NCI-H2227 treated with DMSO at 0.1 percent for 48 hours (cell line): Measurements from ENCODE around the gene ASCC3.
A peak's percentile ranks its signal among the peaks of the same experiment; 100 is the strongest.
"Not testable (repeated sequence)": the region's sequence is repeated elsewhere in the genome, so short reads cannot be mapped to it uniquely, and the experiment has no call there.

Experiments used
- DNase-seq: peaks from one replicate; lab custom pipeline; 2025; lab: John Stamatoyannopoulos, UW

The ASCC3 gene

GRCh38 chr6:100881707-100882040, 545 bp upstream of the ASCC3 start:
- DNase-seq: peak; percentile 55

DNA sequence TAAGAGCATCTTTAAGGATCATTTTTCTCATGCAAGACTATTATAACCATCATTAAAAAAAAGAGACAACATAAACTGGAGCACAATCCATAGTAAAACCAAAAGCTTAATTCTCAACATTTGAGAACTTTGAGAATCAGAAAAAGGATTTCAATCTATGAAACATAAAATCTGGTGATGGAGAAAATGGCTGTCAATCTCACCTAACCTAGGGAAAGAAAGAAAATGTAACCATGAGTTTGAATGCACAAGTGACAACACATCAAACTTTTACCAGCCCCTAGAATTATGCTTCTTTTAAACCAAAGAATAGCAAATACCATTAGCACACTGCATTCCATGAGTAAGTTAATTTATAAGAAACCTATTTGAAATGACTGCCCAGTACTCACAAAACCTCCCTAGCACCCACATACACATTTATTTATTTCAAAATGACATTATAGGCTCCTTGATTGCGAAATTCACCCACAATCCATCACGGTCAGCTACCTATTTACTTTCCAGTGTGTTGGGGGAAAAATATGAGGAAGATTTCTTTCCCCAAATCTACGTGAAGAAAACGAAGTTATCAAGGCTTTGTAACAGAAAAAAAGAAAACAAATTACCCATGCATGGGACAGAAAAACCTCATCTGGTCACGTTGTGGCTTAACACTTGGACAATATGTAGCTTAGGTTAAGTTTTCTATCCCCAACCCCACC, 828 bp downstream of the ASCC3 start:
- DNase-seq: no peak

- DNase-seq: no peak
These were observed 1.8 kb downstream of the ASCC3 start for GRCh38 chr6:100879317-100879716.

- no peak for DNase-seq
These were observed 3.3 kb downstream of the ASCC3 start for GRCh38 chr6:100877851-100878250.

- no peak for DNase-seq
These were observed 4.9 kb downstream of the ASCC3 start for GRCh38 chr6:100876251-100876650.

DNA sequence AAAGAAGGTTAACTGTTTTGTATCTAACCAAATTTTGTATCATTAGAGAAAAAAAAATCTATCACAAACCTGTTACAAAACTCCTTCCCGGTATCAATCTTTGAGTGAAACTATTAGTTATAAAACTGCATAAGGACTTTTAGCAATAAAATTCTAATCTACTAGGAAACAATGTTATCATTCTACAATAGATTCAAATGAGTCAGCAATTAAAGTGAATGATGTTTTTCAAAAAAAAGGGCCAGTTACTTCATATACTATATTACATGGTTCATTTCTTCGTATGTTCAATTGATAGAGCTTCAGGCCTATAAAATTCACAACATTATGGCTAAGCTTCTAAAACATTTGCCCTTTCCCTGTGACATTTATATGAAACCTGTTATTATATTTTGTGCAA, 15.6 kb downstream of the ASCC3 start:
- no peak for DNase-seq

GRCh38 chr6:100862063-100862462, 19.1 kb downstream of the ASCC3 start:
- no peak for DNase-seq

- no peak for DNase-seq
These were observed 25.0 kb downstream of the ASCC3 start for GRCh38 chr6:100856146-100856545.

DNA sequence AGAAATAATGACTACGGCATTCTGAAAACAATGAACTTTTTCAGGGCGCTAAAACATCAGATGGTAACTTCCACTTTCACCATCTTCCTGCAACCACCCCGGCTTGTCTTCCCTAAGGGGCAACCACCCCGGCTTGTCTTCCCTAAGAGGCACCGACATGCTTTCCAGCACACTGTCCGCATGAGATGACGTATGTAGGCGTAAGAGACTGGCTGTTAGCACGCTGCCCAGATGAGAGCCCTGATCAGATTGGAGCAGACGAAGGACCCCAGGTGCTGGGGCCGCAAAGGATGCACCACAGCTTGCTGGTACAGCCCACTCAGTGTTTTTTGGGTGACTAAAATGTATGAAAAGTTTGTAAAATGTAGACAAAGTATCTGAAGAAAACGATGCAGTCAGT, 29.3 kb downstream of the ASCC3 start:
- no peak for DNase-seq

GRCh38 chr6:100850174-100850573, 31.0 kb downstream of the ASCC3 start:
- no peak for DNase-seq

GRCh38 chr6:100846276-100846675, 34.9 kb downstream of the ASCC3 start:
- no peak for DNase-seq

DNA sequence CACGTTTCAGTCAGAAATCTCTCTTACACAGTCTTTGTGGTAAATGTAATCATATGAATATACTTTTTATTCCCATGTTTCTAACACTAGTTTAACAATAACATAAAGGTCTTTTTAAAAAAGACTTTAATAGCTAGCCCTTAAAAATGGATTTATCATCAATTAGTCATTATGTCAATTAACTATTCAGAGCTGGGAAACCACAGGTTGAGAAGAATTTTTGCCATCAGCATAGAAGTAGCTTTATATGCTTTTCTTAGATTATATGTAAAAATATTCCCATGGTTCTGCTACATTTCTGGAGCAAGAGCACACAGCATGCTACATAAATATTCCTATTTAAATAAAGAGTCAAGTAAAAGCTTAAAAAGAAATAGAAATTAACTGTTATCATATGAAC, 35.5 kb downstream of the ASCC3 start:
- no peak for DNase-seq

- no peak for DNase-seq
These were observed 41.7 kb downstream of the ASCC3 start for GRCh38 chr6:100839419-100839818.

DNA sequence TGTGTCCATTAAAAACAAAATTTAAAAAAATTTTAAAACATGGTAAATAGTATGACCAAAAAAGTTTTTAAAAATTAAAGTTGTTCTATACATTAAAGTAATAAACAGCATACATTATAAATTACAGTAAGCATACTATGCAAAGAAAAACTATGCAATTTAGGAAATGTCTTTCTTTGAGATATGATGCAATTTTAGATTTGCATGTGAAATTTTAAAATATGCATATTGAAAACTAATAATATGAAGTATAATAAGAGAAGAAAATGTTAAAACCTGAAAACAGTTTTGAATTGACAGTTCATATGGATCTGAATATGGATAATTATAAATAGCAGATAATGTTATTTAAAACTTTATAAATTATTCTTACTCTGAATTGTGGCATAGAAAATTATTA, 43.1 kb downstream of the ASCC3 start:
- no peak for DNase-seq

DNA sequence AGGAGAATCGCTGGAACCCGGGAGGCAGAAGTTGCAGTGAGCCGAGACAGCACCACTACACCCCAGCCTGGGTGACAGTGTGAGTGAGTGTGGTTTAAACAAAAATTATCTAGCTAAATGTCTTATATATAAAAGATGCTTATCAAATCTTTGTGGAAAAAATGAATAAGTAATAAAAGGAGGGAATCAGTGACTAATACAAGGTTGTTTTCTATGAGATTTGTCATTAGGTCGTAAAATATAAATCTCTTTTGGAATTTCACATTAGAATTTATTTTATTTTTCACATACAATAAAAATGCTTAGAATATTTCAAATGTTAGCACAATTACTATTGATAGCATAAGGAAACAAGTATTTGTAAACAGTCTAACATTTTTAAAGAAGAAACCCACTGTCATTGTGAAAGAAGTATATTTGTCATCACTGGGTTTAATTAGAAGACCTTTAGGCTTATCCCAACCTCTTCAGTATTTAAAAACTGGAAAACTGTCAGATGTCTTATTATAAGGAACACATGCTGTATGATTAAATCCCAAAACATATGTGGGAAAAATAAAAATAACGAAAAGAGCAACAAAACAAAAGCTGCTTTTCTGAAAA, 47.1 kb downstream of the ASCC3 start:
- DNase-seq: no peak

DNA sequence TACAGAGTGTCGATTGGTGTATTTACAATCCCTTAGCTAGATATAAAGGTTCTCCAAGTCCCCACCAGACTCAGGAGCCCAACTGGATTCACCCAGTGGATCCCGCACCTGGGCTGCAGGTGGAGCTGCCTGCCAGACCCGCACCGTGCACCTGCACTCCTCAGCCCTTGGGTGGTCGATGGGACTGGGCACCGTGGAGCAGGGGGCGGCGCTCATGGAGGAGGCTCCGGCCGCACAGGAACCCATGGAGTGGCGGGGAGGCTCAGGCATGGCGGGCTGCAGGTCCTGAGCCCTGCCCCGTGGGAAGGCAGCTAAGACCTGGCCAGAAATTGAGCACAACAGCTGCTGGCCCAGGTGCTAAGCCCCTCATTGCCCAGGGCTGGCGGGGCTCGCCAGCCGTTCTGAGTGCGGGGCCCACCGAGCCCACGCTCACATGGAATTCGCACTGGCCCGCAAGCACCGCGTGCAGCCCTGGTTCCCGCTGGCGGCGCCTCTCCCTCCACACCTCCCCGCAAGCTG, 52.0 kb downstream of the ASCC3 start:
- DNase-seq: not testable (repeated sequence)

- no peak for DNase-seq
These were observed 58.1 kb downstream of the ASCC3 start for GRCh38 chr6:100823041-100823440.

- DNase-seq: no peak
These were observed 63.1 kb downstream of the ASCC3 start for GRCh38 chr6:100818066-100818465.

GRCh38 chr6:100810015-100810414, 71.1 kb downstream of the ASCC3 start:
- DNase-seq: no peak

DNA sequence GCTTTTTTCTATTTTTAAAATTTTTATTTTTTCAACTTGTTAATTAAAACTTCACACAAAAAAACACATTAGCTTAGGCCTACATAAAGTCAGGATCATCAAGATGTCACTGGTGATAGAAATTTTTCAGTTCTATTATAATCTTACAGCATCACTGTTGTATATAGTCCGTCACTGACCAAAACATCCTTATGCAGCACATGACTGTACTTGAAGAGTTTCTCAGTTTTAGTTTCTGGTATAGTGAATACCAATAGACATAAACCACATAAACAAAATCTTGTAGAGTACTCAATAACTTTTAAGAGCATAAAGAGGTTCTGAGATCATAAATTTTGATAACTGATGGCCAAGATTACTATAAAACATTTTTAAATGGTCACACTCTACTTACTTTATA, 71.8 kb downstream of the ASCC3 start:
- no peak for DNase-seq

DNA sequence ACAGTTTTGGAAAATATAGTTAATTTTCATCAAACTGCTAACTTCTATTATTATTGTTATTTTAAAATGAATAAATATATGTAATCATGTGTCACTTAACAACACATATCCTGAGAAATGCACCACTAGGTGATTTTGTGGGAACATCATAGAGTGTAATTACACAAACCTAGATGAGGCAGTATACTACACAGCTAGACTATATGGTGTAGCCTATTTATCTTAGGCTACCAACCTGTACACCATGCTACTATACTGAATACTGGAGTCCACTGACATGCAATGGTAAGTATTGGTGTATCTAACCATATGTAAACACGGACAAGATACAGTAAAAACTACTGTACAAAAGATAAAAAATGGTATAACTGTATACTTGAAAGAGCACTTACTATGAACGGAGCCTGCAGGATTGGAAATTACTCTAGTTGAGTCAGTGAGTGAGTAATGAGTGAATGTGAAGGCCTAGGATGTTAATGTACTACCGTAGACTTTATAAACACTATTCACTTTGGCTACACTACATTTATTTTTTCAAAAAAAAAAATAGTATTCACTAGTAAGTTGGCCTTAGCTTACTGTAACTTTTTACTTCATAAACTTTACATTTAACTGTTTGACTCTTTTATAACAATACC, 72.4 kb downstream of the ASCC3 start:
- DNase-seq: no peak

GRCh38 chr6:100806296-100806695, 74.8 kb downstream of the ASCC3 start:
- no peak for DNase-seq

DNA sequence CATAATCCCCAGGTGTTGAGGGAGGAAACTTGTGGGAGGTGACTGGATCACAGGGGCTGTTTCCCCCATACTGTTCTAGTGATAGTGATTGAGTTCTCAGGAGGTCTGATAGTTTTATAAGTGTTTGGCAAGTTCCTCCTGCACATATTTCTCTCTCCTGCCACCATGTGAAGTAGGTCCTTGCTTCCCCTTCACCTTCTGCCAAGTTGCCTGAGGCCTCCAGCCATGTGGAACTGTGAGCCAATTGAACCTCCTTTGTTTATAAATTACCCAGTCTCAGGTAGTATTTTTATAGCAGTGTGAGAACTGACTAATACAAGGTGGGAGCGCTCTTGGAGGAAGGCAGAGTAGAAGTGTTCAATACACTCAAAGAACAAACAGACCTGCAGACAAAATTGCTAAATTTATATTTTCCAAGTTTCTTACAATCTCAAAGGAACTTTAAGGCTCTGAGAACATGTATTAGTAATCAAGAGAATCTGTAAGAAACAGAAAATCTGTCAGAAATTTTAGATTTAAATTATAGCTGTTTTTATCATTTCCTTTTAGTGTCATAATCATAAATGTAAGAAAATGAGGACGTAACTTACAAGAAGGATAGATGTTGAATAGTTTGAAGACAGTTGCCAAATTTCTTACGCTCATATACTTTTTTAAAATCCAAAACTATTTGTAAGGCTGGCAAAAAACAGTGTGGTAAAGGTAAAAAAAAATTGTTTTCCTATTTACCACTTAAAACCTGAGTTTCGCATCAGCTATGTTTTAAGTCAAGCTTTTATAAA, 77.7 kb downstream of the ASCC3 start:
- DNase-seq: no peak
